ENCODE results near the gene PARD3B.

Gene PARD3B

DNA sequence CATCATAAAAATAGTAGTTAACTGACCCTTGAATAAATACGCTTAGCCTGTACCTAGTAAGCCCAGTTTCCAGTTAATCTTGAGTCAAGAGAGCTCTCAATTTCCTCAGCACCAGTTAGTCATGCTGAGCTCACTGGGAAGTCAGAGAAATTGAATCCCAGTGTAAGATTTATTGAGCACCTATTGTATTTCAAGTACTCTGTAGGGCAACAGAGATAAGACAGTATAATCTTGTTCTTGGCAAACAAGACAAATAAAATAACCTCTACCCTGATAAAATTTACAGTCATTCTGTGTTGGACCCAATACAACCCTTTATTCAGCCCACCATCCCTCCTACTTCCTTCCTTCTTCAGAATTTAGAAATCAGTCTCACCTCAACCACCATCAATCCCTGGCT lies 1065.2 kb downstream of the PARD3B start:
- no peak for DNase-seq (ENCODE audit: low read depth)
- TF ChIP-seq, protein P1, sequence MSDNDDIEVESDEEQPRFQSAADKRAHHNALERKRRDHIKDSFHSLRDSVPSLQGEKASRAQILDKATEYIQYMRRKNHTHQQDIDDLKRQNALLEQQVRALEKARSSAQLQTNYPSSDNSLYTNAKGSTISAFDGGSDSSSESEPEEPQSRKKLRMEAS (IDR thresholded peaks at IDR 0.05; ENCODE audit: low read depth, low read length) = no peak
- TF ChIP-seq, protein P2, sequence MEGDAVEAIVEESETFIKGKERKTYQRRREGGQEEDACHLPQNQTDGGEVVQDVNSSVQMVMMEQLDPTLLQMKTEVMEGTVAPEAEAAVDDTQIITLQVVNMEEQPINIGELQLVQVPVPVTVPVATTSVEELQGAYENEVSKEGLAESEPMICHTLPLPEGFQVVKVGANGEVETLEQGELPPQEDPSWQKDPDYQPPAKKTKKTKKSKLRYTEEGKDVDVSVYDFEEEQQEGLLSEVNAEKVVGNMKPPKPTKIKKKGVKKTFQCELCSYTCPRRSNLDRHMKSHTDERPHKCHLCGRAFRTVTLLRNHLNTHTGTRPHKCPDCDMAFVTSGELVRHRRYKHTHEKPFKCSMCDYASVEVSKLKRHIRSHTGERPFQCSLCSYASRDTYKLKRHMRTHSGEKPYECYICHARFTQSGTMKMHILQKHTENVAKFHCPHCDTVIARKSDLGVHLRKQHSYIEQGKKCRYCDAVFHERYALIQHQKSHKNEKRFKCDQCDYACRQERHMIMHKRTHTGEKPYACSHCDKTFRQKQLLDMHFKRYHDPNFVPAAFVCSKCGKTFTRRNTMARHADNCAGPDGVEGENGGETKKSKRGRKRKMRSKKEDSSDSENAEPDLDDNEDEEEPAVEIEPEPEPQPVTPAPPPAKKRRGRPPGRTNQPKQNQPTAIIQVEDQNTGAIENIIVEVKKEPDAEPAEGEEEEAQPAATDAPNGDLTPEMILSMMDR (IDR thresholded peaks at IDR 0.05; ENCODE audit: low read depth, low read length) = no peak
- TF ChIP-seq POLR2A (IDR thresholded peaks at IDR 0.05; ENCODE audit: extremely low read depth, insufficient read length) = no peak
- no peak for TF ChIP-seq MYC (IDR thresholded peaks at IDR 0.05; ENCODE audit: low read depth, low read length)
- no peak overlapping the region for H3K4me3 ChIP-seq (ENCODE audit: low read depth, low read length)

DNA sequence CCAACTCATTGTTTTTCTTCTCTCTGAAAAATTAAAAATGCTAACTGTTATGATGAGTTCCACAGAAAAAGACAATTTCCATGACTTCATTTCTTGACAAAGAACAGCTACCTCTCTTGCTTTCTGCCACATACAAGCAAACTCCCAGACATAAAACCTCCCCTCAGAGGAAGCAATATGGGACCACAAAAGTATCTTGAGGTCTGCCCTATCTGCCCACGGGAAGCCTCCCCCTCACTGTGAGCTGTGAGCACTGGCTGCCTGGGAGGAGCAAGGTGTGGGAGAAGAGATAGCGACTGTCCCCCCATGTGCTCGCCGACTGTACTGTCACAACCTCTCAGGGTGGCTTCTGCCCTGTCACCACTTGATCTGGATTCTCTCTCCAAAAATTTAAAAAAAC lies 1067.4 kb downstream of the PARD3B start:
- TF ChIP-seq MYC (IDR thresholded peaks at IDR 0.05; ENCODE audit: low read depth, low read length) (no peak), POLR2A (IDR thresholded peaks at IDR 0.05; ENCODE audit: extremely low read depth, insufficient read length) (no peak)
- TF ChIP-seq, protein P2 (IDR thresholded peaks at IDR 0.05; ENCODE audit: low read depth, low read length) = no peak
- TF ChIP-seq, protein P1 (IDR thresholded peaks at IDR 0.05; ENCODE audit: low read depth, low read length) = no peak
- H3K4me3 ChIP-seq (ENCODE audit: low read depth, low read length) = no peak overlapping the region
- peak; percentile 61 for DNase-seq (ENCODE audit: low read depth)

DNA sequence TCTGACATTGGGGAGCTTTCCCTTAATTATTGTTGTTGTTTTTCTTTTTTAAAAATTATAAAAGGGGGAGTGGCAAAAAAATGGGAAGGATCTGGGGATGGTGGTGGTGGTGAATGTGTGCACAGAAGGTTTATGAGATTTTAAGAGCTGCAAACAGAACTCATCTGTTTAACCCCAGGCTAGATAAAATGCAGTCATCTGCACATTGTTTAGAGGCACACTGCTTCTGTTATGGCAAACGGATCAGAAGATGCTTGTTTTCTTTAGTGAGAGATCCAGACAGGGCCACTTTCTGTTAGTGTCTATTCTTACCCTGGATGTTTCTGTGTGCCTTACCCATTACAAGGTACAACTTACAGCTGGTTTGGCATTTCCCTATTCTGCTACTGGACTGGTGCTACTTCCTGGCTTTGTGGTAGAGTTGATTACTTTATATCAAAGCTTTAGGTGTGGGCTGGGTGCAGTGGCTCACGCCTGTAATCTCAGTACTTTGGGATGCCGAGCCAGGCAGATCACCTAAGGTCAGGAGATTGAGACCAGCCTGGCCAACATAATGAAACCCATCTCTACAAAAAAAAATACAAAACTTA lies 1068.8 kb downstream of the PARD3B start:
- no peak for DNase-seq (ENCODE audit: low read depth)
- TF ChIP-seq, protein P1 (IDR thresholded peaks at IDR 0.05; ENCODE audit: low read depth, low read length) = no peak
- TF ChIP-seq POLR2A (IDR thresholded peaks at IDR 0.05; ENCODE audit: extremely low read depth, insufficient read length) = no peak
- TF ChIP-seq, protein P2 (IDR thresholded peaks at IDR 0.05; ENCODE audit: low read depth, low read length) = no peak
- H3K4me3 ChIP-seq (ENCODE audit: low read depth, low read length) = no peak overlapping the region

DNA sequence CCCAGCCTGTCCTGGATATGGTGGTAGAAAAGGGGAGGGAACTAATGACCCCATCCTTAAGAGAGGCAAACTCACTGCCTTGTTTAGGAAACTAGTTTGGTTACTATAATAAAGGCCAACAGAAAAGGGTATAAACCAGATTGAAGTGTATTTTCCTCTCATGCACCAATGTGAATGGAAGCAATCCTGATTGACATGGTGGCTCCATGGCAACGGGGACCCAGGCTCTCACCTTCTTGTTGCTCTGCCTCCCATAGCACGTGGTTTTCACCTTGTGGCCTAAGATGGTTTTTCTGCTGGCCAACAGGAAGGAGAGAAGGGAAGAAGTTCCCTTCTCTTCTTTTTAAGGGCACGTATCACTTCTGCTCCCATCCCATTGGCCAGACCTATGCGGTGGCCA lies 1069.7 kb downstream of the PARD3B start:
- TF ChIP-seq MYC (IDR thresholded peaks at IDR 0.05; ENCODE audit: low read depth, low read length) = no peak
- no peak for TF ChIP-seq POLR2A (IDR thresholded peaks at IDR 0.05; ENCODE audit: extremely low read depth, insufficient read length)
- TF ChIP-seq, protein P1 (IDR thresholded peaks at IDR 0.05; ENCODE audit: low read depth, low read length) = no peak
- TF ChIP-seq, protein P2 (IDR thresholded peaks at IDR 0.05; ENCODE audit: low read depth, low read length) = no peak
- no peak overlapping the region for H3K4me3 ChIP-seq (ENCODE audit: low read depth, low read length)
- no peak for DNase-seq (ENCODE audit: low read depth)

DNA sequence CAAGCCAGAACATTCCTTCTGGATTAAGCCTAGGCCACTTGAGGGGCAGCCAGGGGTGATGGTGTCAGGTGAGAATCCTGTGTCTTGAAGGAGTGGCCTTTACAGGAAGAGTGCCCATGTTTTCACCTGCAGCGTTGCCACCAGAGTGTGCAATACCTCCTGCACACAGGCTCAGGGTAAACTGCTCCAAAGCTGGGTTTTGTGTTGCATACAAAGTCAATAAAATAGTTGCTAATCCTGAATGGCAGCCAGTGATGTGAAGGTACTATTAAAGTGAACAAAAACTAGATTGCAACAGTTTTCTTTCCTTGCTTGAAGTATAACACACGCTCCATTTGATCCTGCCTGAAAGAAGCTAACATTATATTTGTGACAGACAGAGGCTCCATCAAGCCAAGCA lies 1072.6 kb downstream of the PARD3B start:
- no peak for DNase-seq (ENCODE audit: low read depth)
- no peak overlapping the region for H3K4me3 ChIP-seq (ENCODE audit: low read depth, low read length)
- TF ChIP-seq MYC (IDR thresholded peaks at IDR 0.05; ENCODE audit: low read depth, low read length) (no peak), POLR2A (IDR thresholded peaks at IDR 0.05; ENCODE audit: extremely low read depth, insufficient read length) (no peak)
- TF ChIP-seq, protein P2 (IDR thresholded peaks at IDR 0.05; ENCODE audit: low read depth, low read length) = no peak
- TF ChIP-seq, protein P1 (IDR thresholded peaks at IDR 0.05; ENCODE audit: low read depth, low read length) = no peak
